HG03439 (cell line): ENCODE measurements around the gene CAPSL.
"Not testable (repeated sequence)": the region's sequence is repeated elsewhere in the genome, so short reads cannot be mapped to it uniquely, and the experiment has no call there.

Experiments
- ATAC-seq: cut with Tn5 transposase; IDR thresholded peaks from one replicate; pipeline ENCODE4 v1.9.1; 2021; ENCODE audit warnings: mild to moderate bottlenecking, moderate library complexity; ENCODE audit not compliant: unreplicated experiment

CAPSL gene

GRCh38 chr5:35908228-35908627, 30.2 kb downstream of the CAPSL start:
- no peak for ATAC-seq

- ATAC-seq = no peak
Measured at GRCh38 chr5:35904443-35905132, 33.8 kb downstream of the CAPSL start.

DNA sequence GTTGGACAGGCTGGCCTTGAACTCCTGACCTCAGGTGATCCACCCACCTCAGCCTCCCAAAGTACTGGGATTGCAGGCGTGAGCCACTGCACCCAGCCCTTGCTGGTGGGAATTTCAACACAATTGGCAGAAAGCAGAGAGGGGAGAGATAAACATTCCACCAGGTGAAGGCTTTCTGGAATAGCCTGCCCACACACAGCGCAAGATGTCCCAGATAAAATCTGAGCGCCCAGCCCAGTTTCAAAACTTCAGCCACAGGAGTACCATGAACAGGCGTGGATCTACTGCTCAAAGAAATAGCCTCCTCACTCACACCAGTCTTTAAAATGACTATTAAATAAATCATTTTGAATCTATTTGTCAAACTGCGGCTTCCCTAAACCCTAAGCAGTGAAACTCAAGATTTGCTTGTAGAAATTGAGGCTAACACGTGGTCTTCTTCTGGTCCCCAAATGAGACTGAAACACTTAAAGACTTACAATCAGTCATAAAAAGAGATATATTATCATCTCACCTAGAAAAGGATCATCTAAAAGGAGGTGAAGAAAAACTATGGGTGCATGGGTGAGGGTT, 34.7 kb downstream of the CAPSL start:
- no peak for ATAC-seq

DNA sequence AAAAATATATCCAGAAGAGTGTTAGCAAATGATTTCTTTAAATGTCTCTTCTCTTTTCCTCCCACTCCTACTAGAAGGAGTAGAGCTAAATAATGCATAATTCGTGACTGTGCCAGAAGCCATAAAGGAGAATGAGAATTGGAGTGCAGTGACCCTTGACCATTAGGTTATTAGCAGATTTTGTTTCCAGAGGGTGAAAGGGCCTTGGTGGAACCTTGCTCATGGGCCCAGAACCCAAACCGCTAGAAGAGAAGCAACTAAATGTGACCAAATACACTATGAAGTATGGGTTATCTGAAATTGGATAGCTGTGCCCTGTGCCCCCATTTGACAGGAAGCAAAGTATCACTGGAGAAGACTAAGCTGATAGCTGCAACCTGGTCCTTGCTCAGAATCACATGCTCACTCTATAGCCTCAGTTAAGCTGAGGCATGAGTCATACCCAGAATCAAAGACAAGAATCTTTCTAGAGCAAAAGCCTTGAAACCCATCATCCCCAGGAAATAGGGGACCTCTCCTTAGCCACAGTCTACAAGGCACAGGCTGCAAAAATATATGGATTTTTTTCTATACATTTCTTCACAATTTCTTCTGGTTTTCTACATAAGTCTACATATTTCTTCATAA, 36.3 kb downstream of the CAPSL start:
- no peak for ATAC-seq

- ATAC-seq = no peak
Measured at GRCh38 chr5:35900972-35901695, 37.3 kb downstream of the CAPSL start.

DNA sequence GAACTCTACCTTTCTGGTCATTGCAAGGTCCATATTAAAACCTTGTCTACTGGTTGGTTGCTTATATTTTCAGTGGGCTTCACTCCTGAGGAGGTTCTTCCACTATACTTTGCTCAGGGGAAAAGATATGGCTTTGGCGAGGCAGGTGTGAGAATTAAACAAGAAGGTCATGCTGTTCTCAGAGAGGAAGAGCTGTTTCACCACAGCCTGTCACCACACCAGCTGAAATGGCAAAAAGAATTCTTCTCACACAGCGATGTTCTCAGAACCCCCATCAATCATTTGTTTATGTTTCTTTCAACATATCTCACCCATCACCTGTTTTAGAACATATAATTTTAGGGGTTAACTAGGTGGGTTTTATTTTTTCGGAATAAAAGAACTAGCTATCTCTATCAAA, 38.6 kb downstream of the CAPSL start:
- no peak for ATAC-seq

- no peak for ATAC-seq
Measured at GRCh38 chr5:35898952-35899660, 39.3 kb downstream of the CAPSL start.

DNA sequence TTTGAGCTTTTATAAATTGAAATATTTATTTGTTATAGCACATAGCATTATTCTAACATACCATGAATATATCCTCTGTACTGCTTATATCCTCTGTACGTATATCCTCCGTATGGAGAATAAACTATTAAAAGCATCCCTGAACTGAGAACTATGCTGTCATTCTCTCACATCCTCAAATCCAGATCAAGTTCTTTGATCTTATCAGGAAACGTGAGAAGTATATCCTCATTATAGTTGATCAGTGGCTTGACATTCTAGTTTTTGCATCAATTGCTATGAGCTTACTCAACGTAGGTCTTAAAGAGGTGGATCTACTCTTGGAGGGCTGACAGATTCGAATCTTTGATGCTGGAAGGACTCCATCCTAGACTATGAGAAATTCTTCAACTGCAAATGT, 44.3 kb downstream of the CAPSL start:
- ATAC-seq = no peak

GRCh38 chr5:35892799-35893198, 45.6 kb downstream of the CAPSL start:
- ATAC-seq = not testable (repeated sequence)

DNA sequence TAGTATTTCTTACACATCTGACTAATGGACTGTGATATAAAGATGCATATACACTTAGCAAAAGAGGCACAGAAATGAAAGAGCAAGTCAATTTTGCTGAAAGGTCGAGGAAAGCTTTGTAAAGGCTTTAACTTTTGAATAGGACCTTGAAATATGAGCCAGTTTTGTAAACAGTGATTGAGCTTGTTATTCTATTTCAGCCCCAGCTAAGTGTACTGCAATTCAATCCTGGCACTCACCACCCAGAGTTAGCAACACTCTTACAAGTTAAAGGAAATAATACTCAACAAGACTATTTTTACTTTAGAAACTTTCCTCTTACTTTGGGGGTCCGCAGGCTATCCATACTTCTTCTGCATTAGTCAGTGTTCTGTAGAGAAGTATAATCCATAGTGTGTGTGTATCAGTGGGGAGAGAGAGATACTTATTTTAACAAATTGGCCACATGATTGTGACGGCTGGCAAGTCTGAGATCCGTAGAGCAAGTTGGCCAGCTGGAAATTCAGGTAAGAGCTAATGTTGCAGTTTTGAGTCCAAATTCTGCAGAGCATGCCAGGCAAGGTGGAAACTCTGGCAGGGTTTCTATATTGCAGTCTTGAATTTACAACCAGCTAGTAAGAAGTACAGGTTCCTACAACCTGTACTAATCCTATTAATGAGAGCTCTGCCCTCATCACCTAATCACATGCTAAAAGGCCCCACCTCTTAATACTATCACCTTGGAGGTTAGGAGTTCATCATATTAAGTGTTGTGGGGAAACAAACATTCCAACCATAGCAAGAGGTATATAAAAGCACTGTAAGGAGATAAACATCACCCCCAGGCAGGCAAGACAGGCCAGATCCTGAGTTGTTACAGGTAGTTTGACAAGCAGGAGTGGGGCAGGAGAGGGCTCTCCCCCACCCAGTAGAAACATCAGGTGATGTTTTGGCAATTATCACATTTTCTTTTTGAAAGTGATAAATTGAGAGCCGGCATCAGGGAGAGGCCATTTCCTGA, 48.1 kb downstream of the CAPSL start:
- no peak for ATAC-seq

DNA sequence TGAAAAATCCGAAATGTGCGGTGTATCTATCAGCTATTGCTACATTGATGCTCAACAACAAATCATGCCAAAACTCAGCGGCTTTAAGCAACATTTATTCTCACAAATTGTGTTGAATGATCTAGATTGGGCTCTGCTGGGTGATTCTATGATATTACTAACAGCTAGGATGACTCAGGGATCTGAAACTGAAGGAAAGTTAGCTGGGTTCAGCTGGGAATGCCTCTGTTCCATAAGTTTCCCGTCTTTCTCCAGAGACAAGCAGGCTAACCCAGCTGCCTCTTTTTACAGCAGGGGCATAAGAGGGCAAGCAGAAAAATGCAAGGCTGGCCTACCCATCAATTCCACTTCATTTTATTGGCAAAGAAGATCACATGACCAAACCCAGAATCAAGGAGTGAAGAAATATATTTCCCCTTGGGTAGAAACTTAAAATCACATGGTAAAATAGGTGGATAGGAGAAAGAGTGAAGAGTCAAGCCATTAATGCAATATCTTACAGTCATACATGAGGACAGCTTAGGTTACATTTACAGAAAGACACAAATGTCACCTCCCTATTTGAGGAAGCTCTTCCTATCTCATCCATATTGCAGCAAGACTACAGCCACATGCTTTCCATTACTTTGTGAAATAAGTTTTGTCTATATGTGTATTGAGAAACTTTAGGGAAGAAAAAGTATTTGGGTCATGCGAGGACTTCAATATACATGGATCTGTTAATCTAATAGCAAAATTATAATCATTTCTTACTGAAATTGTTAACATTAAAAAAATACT, 50.9 kb downstream of the CAPSL start:
- ATAC-seq = no peak

DNA sequence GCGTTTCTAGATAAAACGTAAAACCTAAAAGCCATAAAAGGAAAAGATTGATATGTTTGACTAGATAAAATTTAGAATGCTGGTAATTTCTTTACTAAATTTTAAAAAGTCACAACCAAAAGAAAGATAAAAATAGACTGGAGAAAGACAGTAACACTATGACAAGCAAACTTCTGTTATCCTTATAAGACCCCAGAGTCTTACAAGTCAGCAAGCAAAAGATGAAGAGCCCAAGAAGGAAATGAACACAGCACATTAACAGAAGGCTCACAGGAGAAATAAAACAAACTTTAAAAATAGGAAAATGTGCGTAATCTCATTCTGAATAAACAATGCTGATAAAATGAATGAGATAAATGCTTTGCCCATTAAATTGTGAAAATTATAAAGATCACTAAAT, 52.0 kb downstream of the CAPSL start:
- ATAC-seq = no peak

DNA sequence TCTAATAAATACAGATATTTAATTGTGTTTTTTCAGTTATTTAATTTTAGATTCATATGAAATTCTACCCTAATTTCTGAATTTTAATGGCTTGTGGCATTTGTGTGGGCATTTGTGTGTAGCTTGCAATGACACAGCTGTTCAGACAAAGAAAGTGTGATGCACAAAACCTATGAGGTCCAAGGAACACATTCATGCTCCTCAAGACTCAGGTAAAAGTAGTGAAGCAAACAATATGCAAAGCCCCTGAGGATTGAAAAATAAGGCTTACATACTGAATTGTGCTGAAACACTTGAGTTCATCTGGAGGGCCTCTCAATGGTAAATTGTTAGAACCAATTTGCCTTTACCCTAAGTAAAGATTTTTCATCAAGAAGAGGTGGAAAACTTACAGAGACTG, 53.6 kb downstream of the CAPSL start:
- no peak for ATAC-seq

DNA sequence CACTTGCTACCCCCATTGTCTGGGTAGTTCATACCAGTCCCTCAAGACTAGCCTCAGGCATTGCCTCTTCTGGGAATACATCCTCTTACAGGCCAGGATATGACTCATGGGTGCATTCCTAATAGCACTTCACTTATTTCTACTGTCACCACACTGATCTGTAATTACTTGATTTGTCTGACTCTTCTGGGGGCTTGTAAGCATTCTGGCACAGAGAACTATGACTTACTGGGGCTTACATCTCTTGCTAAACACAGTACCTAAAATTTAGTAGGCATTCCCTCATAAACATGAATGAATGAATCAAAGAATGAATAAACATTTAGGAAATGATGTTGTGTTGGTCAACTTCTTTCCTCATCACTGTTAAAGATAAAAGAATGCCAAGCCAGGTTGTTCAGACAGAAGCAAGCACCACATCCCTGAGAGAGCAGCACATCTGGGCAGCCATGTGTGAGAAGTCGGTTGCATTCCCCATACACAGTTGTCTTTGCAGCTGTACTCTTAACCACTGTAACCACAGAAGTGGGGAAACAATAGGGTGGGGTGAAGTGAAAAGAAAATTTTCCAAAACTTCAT, 54.1 kb downstream of the CAPSL start:
- ATAC-seq = no peak

GRCh38 chr5:35881758-35882157, 56.7 kb downstream of the CAPSL start:
- ATAC-seq = no peak

DNA sequence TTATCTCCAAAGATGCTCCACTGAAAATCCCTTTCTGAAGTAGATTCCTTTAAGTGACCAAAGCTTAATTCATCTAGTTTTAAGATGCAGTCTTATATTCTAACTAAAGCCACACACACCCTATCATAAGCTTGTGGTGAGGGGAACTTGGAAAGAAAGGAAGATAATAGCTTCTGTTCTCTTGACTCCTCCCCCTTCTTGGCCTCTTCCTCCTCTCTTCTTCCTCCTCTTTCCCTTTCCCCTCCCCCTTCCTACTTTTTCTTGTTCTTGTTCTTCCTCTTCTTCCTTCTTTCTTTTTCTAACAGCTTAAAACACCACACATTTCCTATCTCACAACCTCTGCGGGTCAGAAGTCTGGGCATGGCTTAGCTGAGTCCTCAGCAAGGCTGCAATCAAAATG, 58.3 kb downstream of the CAPSL start:
- no peak for ATAC-seq

DNA sequence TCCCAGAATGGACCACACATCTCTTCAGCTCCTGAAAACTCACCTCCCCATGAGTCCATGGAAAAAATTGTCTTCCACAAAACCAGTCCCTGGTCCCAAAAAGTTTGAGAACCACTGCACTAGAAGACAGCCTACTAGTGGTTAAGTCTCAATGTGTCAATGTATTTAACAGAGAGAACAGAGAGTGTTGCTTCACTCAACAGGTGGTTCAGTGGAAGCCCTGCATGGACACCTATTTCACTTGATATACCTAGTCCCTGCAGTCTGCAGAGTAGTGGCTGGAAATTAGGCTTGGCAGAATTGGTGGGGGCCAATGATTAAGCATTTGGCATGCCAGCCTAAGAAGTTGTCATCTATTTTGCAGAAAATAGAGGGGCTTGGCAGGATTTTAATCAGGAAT, 58.8 kb downstream of the CAPSL start:
- no peak for ATAC-seq

- ATAC-seq = no peak
Measured at GRCh38 chr5:35879096-35879495, 59.3 kb downstream of the CAPSL start.

DNA sequence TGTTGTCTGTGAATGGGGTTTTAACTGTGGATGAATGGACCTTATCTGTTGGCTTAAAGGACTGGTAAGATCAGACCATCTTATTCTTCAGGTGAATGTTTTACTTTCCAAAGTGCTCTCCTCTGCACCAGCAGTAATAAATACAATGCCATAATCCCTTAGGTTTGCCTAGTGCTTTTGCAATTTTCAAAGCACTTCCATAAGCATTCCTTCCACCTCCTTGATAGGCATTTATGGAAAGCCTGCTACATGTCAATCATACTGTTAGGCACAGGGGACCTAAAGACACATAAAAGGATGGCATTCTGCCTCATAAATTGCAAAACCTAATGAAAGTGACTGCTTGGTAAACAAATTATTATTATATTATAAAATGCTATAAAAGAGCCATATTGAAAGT, 60.3 kb downstream of the CAPSL start:
- ATAC-seq = no peak
